ENCODE data around the gene PSMC3. TPM values are rescaled to one million over a fixed set of nuclear protein-coding genes. Genes with fewer than 3 reads are reported as not detected.
A peak's percentile ranks its signal among the peaks of the same experiment; 100 is the strongest.

Gene PSMC3
- total RNA-seq, 6 experiments from 2014 or later: 52.5 to 98.1 (median 63.3) TPM

- DNase-seq (peak in 2 of 3 donors; percentile 57 to 68), ATAC-seq (peak; percentile 5 to 27 (median 22))
- WGBS (ENCODE audit: insufficient coverage, low coverage, low lambda C conversion rate, missing lambda C conversion rate): no CpG with 5 or more reads among the region's 9 CpGs
- no peaks in the 10 kb centered on the region for H3K9me3 ChIP-seq
- H3K27me3 ChIP-seq: no peaks in the 10 kb centered on the region
- peak overlapping the region in 1 of 3 donors; percentile 12 for H3K4me3 ChIP-seq
- intact Hi-C loops (cut with DNase I): no loop called here
- peak overlapping the region; percentile 78 to 95 (median 92) for H3K27ac ChIP-seq
- TF ChIP-seq POLR2A (IDR thresholded peaks at IDR 0.05): no peak
- TF ChIP-seq, protein P1, sequence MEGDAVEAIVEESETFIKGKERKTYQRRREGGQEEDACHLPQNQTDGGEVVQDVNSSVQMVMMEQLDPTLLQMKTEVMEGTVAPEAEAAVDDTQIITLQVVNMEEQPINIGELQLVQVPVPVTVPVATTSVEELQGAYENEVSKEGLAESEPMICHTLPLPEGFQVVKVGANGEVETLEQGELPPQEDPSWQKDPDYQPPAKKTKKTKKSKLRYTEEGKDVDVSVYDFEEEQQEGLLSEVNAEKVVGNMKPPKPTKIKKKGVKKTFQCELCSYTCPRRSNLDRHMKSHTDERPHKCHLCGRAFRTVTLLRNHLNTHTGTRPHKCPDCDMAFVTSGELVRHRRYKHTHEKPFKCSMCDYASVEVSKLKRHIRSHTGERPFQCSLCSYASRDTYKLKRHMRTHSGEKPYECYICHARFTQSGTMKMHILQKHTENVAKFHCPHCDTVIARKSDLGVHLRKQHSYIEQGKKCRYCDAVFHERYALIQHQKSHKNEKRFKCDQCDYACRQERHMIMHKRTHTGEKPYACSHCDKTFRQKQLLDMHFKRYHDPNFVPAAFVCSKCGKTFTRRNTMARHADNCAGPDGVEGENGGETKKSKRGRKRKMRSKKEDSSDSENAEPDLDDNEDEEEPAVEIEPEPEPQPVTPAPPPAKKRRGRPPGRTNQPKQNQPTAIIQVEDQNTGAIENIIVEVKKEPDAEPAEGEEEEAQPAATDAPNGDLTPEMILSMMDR (IDR thresholded peaks at IDR 0.05): no peak
- no peaks in the 10 kb centered on the region for H3K4me1 ChIP-seq
- H3K36me3 ChIP-seq: no peaks in the 10 kb centered on the region
Observed at GRCh38 chr11:47394050-47394321, 32.3 kb downstream of the PSMC3 start.

DNA sequence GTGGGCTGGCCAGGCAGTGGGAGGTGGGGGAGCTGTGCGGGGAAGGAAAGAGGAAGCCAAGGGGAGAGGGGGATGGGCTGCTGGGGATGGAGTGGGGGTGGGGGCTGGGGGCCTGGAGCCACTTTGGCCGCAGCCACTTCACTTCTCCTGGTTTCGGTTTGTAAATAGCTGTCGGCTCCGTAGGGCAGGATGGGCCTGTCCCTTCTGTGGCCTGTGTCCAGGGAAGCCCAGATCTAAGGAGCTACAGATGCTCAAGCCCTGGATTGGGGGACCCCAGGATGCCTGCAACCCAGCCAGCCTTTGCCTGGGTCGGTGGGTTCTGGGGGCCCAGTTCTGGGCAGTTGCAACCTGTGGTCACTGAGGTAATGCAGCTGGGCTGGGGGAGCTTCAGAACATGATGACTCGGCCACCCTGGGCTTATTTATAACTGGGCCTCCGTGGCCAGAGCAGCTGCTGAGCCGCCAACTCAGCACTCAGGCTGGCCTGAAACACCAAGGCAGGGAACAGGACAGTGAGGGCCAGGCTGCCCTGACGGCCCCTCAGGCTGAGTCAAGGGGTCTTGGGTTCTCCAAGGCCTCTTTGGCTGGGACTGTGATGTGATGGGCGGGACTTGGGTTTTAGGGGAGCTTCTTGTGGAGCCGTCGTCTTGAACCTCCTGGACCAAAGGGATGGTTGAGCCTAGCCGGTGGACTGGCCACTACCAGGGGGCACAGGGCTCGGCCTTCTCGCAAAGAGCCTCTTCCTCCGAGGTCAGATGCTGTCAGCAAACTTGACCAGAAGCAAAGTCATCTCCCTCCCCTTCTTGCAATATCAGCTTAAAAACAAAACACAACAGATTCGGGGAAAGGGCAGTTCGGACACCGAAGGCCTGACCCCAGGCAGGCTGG is 32.8 kb downstream of the PSMC3 start:
- TF ChIP-seq POLR2A (IDR thresholded peaks at IDR 0.05): no peak
- TF ChIP-seq, protein P1 (IDR thresholded peaks at IDR 0.05): no peak
- WGBS (ENCODE audit: insufficient coverage, low coverage, low lambda C conversion rate, missing lambda C conversion rate): 45% methylated on average over 4 of the region's 20 CpGs
- no peaks in the 10 kb centered on the region for H3K36me3 ChIP-seq
- peak overlapping the region; percentile 78 to 95 (median 92) for H3K27ac ChIP-seq
- no peak overlapping the region for H3K4me3 ChIP-seq
- H3K9me3 ChIP-seq: no peaks in the 10 kb centered on the region
- H3K27me3 ChIP-seq: no peaks in the 10 kb centered on the region
- intact Hi-C loops (cut with DNase I): no loop called here
- no peaks in the 10 kb centered on the region for H3K4me1 ChIP-seq
- ATAC-seq (peak; percentile 21 to 37 (median 26)), DNase-seq (peak in 2 of 3 donors; percentile 51 to 72)

DNA sequence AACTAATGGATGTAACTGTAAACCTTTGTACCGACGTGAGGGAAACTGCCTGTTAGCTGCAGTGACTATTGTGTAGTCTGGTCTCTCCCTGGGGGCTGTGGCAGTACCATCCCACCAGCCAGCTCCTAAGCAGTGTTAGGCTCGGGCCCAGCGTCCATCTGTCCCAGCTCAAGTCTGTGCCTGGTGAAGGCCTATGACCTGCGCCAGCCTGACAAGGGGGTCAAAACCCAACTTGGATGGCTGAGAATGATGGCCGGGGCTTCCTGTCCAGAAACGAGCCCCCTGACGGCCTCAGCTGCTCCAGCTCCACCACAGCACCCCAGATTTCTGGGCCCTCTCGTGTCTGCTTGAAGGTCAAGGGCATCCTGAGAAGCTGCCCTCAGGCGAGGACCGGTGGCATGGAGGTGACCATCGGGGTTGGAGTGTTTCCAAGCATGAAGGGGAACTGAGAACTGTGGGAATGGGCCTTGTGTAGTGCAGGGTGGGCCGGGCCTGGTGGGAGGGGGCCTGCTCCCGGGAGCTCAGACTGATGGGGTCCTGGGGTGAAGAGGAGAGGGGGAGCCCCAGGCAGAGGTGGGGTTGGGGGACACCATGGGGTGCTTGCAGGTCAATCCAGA is 33.6 kb downstream of the PSMC3 start:
- whole genome bisulfite sequencing (ENCODE audit: insufficient coverage, low coverage, low lambda C conversion rate, missing lambda C conversion rate): 66% methylated on average over 7 of the region's 14 CpGs
- Histone ChIP-seq H3K27ac (peak overlapping the region; percentile 19 to 65 (median 21)), H3K9me3 (no peaks in the 10 kb centered on the region), H3K27me3 (no peaks in the 10 kb centered on the region), H3K36me3 (no peaks in the 10 kb centered on the region), H3K4me3 (no peak overlapping the region), H3K4me1 (no peaks in the 10 kb centered on the region)
- no peak for DNase-seq
- intact Hi-C loops (cut with DNase I): no loop called here
- TF ChIP-seq, protein P1 (IDR thresholded peaks at IDR 0.05): no peak
- no peak for TF ChIP-seq POLR2A (IDR thresholded peaks at IDR 0.05)
- peak in 1 of 4 donors; percentile 15 for ATAC-seq

DNA sequence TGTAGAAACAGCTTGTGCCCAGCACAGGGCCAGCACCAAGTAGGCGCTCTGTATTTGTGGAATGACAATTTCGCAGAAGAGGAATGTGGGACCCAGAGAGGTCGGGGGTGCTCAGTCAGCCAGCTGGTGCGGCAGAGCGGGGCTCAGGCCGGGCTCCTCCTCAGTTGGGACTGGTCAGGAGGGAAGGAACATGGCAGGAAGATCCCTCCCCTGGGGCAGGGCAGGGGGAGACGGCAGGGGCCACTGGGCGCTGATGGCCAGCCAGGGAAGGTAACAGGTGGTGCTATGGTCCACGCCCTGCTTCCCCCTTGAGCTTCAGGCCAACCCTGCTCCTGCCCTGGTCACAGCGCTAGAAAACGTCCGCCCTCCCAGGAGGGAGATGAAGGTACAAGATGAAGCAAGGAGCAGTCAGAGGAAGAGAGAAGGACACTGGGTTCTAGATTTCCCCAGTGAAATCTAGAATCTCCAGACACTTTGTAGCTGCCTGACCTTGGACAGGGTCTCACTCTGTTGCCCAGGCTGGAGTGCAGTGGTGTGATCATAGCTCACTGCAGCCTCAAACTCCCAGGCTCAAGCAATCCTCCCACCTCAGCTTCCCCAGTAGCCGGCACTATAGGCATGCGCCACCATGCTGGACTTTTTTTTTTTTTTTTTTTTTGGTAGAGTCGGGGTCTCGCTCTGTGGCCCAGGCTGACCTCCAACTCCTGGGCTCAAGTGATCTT is 34.4 kb downstream of the PSMC3 start:
- ATAC-seq (no peak), DNase-seq (peak in 1 of 3 donors; percentile 52)
- no peak overlapping the region for H3K4me3 ChIP-seq
- H3K4me1 ChIP-seq: no peaks in the 10 kb centered on the region
- H3K27ac ChIP-seq: peak overlapping the region in 2 of 3 donors; percentile 19 to 73
- H3K9me3 ChIP-seq: no peaks in the 10 kb centered on the region
- H3K27me3 ChIP-seq: no peaks in the 10 kb centered on the region
- no peak for TF ChIP-seq POLR2A (IDR thresholded peaks at IDR 0.05)
- TF ChIP-seq, protein P1 (IDR thresholded peaks at IDR 0.05): no peak
- H3K36me3 ChIP-seq: no peaks in the 10 kb centered on the region
- 80% methylated on average over 5 of the region's 16 CpGs for WGBS (ENCODE audit: insufficient coverage, low coverage, low lambda C conversion rate, missing lambda C conversion rate)
- intact Hi-C loops (cut with DNase I): no loop called here

Data from right lobe of liver (tissue), 6 donors.